Measurements from ENCODE around the gene THADA. TPM values are rescaled to one million over a fixed set of nuclear protein-coding genes. Genes with fewer than 3 reads are reported as not detected.
A peak's percentile ranks its signal among the peaks of the same experiment; 100 is the strongest.

The THADA gene
- polyA plus RNA-seq, 3 donors: 7.3 to 11.2 (median 9.7) TPM

GRCh38 chr2:43215673-43216255 is 380.1 kb downstream of the THADA start:
- Mint-ChIP-seq H3K27me3 (ENCODE audit: low read depth in 3 of 3) (no peaks in the 10 kb centered on the region), H3K9me3 (peaks cover 0 to 2% (median 0%) of the 10 kb centered on the region in 7 donors), H3K4me3 (no peak overlapping the region), H3K36me3 (peaks cover 0 to 6% of the 10 kb centered on the region in 2 donors), H3K27ac (no peak overlapping the region), H3K4me1 (peaks cover 76% of the 10 kb centered on the region)
- no peak overlapping the region for H3K4me3 ChIP-seq (replicated peaks in 1 of 3; ENCODE audit: low read depth in 2 of 3, low read length in 3 of 3)
- no peaks in the 10 kb centered on the region for H3K36me3 ChIP-seq (replicated peaks in 1 of 2; ENCODE audit: control insufficient read depth in 1 of 2, insufficient read depth in 2 of 2, low read length in 2 of 2)
- H2AFZ ChIP-seq (ENCODE audit: insufficient read depth, low read depth, low read length, poor library complexity, severe bottlenecking): no peak overlapping the region
- TF ChIP-seq, protein P1, sequence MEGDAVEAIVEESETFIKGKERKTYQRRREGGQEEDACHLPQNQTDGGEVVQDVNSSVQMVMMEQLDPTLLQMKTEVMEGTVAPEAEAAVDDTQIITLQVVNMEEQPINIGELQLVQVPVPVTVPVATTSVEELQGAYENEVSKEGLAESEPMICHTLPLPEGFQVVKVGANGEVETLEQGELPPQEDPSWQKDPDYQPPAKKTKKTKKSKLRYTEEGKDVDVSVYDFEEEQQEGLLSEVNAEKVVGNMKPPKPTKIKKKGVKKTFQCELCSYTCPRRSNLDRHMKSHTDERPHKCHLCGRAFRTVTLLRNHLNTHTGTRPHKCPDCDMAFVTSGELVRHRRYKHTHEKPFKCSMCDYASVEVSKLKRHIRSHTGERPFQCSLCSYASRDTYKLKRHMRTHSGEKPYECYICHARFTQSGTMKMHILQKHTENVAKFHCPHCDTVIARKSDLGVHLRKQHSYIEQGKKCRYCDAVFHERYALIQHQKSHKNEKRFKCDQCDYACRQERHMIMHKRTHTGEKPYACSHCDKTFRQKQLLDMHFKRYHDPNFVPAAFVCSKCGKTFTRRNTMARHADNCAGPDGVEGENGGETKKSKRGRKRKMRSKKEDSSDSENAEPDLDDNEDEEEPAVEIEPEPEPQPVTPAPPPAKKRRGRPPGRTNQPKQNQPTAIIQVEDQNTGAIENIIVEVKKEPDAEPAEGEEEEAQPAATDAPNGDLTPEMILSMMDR (IDR thresholded peaks at IDR 0.05): no peak
- intact Hi-C loops (cut with micrococcal nuclease): loop anchor here in 1 of 2 donors (10.0 kb wide), 1 partner anchor 401 kb away; no protein-coding TSS in a partner anchor
- H4K20me1 ChIP-seq (ENCODE audit: insufficient read depth, low read length): peaks cover 3% of the 10 kb centered on the region
- 79% methylated on average over 4 of the region's 6 CpGs for WGBS (ENCODE audit: insufficient coverage)
- H3K27ac ChIP-seq (ENCODE audit: low read depth in 1 of 2, low read length in 2 of 2): no peak overlapping the region
- H3K9me3 ChIP-seq (replicated peaks in 1 of 2; ENCODE audit: control insufficient read depth in 1 of 2, insufficient read depth in 1 of 2, low read length in 2 of 2): no peaks in the 10 kb centered on the region
- DNase-seq: no peak
- H3K79me2 ChIP-seq (ENCODE audit: insufficient read depth, low read length): peaks cover 55% of the 10 kb centered on the region
- no peaks in the 10 kb centered on the region for H3K27me3 ChIP-seq (ENCODE audit: control insufficient read depth in 2 of 2, insufficient read depth in 2 of 2, low read length in 2 of 2)
- H3K4me1 ChIP-seq (ENCODE audit: control insufficient read depth in 1 of 2, insufficient read depth in 2 of 2, low read length in 2 of 2): peaks cover 80 to 89% of the 10 kb centered on the region in 2 donors
- H3K4me2 ChIP-seq (replicated peaks; ENCODE audit: extremely low read depth, low read length, poor library complexity, severe bottlenecking): no peak overlapping the region
- H3K9ac ChIP-seq (ENCODE audit: insufficient read depth, low read length, poor library complexity, severe bottlenecking): no peak overlapping the region

DNA sequence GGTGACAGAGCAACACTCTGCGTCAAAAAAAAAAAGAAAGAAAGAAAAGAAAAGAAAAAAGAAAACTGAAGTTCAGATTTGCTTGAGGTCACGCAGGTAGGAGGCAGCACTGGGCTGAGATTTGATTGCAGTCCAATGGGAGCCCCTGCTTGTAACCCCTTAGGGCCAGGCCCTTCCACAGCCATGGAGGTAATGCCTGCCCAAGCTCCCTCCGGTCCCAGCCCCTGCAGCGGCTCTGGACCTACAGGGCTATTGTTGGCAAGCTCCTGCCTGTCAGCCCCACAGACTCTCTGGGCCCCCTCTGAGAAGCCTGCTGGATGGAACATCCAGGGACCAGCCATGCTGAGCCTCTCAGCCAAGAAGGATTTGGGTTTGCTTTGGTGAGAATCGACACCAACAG is 381.6 kb downstream of the THADA start:
- WGBS (ENCODE audit: insufficient coverage): 96% methylated on average over 4 of the region's 5 CpGs
- TF ChIP-seq, protein P1 (IDR thresholded peaks at IDR 0.05): no peak
- Mint-ChIP-seq H3K27me3 (ENCODE audit: low read depth in 3 of 3) (no peaks in the 10 kb centered on the region), H3K4me3 (no peak overlapping the region), H3K27ac (peak overlapping the region; percentile 98 to 99 (median 98)), H3K4me1 (peaks cover 77% of the 10 kb centered on the region), H3K36me3 (peaks cover 0 to 3% of the 10 kb centered on the region in 2 donors), H3K9me3 (peaks cover 0 to 2% (median 0%) of the 10 kb centered on the region in 7 donors)
- peaks cover 48% of the 10 kb centered on the region for H3K79me2 ChIP-seq (ENCODE audit: insufficient read depth, low read length)
- peak overlapping the region in 1 of 3 experiments; percentile 18 for H3K4me3 ChIP-seq (replicated peaks in 1 of 3; ENCODE audit: low read depth in 2 of 3, low read length in 3 of 3)
- no peak for DNase-seq
- no peaks in the 10 kb centered on the region for H4K20me1 ChIP-seq (ENCODE audit: insufficient read depth, low read length)
- H3K36me3 ChIP-seq (replicated peaks in 1 of 2; ENCODE audit: control insufficient read depth in 1 of 2, insufficient read depth in 2 of 2, low read length in 2 of 2): no peaks in the 10 kb centered on the region
- no peak overlapping the region for H3K4me2 ChIP-seq (replicated peaks; ENCODE audit: extremely low read depth, low read length, poor library complexity, severe bottlenecking)
- H3K9me3 ChIP-seq (replicated peaks in 1 of 2; ENCODE audit: control insufficient read depth in 1 of 2, insufficient read depth in 1 of 2, low read length in 2 of 2): no peaks in the 10 kb centered on the region
- intact Hi-C loops (cut with micrococcal nuclease): loop anchor here (5.0 to 10.0 kb wide), 2 partner anchors 42 to 399 kb away; no protein-coding TSS in a partner anchor
- H2AFZ ChIP-seq (ENCODE audit: insufficient read depth, low read depth, low read length, poor library complexity, severe bottlenecking): no peak overlapping the region
- H3K27ac ChIP-seq (ENCODE audit: low read depth in 1 of 2, low read length in 2 of 2): peak overlapping the region; percentile 92 to 93
- no peak overlapping the region for H3K9ac ChIP-seq (ENCODE audit: insufficient read depth, low read length, poor library complexity, severe bottlenecking)
- H3K27me3 ChIP-seq (ENCODE audit: control insufficient read depth in 2 of 2, insufficient read depth in 2 of 2, low read length in 2 of 2): no peaks in the 10 kb centered on the region
- peaks cover 86 to 89% of the 10 kb centered on the region in 2 donors for H3K4me1 ChIP-seq (ENCODE audit: control insufficient read depth in 1 of 2, insufficient read depth in 2 of 2, low read length in 2 of 2)

All from CD14-positive monocyte (primary cell).